Stimulated activated CD8-positive, alpha-beta memory T cell treated with anti-CD3 and anti-CD28 coated beads, Interleukin-4, amount 100 ng/mL, for 24 hours (primary cell): ENCODE data around the gene UFSP1.

Source experiments
- DNase-seq: peaks from one replicate; pipeline ENCODE4 v3.0.0-alpha.2; 2020; ENCODE audit warnings: low read depth

Gene UFSP1

GRCh38 chr7:100895956-100896731, 6.6 kb upstream of the UFSP1 start:
- no peak for DNase-seq

DNA sequence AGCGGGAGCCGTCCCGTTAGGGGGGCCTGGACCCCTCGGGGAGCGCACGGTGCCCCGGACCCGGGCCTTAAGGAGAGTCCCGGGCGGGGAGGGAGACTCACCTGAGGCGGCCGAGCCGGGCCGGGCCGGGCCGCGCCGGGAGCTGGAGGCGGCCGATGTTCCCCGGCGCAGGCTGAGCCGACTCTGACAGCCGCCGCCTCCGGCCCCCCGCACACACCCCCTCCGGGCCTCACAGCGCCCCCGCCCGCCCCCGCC, 6.1 kb upstream of the UFSP1 start, which contains the start of gene ACHE:
TSS of gene ACHE (minus strand) at position 188 of the 255 bp plus-strand sequence. CDS start 1,656 bp downstream, outside the sequence.
- DNase-seq: no peak

DNA sequence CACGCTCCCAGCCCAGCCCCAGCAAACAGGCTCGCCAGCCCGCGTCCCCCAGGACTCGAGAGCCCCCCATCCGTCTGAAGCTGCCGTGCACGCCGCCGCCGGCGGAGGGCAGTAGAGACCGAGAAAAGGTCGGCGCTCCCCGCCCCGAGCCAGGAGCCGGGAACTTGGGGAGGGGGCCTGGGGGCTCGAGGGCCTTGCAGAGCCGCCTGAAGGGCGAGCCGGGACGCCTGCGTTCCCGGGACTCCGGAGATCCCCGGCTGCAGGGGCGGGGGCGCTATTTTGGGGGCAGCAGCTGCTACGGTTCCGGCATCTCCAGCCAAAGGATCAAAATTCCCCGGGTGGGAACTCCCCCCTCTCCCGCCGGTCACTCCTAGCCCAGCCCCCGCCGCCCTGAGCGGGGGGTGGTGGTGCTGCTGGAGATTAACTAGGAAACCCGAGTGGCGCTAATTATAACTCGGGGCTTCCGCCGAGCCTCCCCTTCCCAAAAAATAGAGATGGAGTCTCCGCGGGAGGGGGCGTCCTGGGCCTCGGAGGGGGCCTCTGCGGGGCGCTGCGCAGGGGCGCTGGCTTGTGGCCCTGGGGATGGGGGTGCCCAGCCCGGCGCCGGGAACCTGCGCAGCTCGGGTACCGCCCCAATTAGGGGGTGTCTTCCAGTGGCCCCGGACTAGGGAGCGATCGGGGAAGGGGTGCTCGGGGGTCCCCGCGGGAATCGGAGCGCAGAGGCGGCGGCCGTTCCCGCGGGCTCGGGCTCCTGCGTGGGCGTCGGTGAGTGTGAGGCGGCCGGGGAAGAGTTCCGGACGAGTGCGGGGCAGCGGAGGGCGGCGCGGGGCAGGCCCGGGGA, 5.6 kb upstream of the UFSP1 start:
- peak; percentile 46 for DNase-seq

DNA sequence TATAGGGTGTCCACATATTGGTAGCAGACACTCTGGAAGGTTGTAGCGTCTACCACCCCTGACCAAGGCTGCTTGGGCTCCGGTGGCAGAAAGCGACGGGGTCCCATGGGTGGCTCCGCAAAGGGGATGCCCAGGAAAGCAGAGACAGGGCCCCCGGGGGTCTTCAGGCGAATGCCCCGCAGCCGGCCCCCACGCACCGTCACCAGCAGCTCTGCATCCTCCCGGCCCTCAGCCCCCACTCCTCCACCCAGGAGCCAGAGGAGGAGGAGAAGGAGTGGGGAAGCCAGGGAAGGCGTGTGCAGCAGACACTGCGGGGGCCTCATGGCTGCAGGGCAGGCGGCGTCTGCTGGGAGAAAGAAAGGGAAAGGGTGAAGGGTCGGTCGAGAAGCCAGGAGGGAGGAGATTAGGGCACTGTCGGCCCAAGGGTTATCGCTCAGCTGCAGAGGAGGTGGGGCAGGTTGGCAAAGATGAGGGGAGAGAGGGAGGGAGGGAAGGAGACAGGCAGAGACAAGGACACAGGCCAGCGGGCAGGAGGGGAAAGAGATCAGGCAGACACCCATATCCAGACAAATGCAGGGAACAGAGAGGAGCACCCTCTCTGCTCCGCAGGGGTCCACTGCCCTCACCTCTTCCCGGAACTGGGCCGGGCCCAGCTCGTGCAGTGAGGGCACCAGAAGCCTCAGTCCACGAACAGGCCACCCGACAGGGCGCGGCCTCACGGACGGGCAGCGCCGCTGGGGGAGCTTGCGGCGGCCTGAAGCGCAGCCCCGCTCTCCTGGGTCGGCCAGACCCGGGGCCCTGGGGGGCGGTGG, 4.6 kb upstream of the UFSP1 start:
- no peak for DNase-seq

DNA sequence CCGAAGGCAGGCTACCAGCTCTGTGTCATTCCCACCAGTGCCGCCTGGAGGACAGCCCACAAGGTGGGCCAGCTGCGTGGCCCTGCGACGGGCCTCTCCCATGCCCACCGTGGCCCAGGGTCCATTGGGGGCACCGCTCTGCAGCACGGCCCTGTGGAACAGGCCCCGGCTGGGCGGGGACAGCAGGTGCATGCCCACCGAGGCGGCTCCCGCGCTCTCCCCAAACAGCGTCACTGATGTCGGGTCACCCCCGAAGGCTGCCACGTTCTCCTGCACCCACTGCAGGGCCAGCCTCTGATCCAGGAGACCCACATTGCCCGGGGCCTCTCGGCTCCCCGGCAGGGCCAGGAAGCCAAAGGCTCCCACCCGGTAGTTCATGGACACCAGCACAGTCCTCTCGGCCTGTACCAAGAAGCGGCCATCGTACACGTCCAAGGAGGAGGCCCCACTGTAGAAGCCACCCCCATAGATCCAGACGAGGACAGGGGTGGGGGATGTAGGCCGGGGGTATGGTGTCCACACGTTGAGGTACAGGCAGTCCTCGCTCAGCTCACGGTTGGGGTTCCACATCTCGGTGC, 3.9 kb upstream of the UFSP1 start:
- DNase-seq: no peak

- DNase-seq: no peak
These were observed 3.1 kb upstream of the UFSP1 start for GRCh38 chr7:100892364-100893317.

- DNase-seq: no peak
These were observed 2.2 kb upstream of the UFSP1 start for GRCh38 chr7:100891568-100892247.

DNA sequence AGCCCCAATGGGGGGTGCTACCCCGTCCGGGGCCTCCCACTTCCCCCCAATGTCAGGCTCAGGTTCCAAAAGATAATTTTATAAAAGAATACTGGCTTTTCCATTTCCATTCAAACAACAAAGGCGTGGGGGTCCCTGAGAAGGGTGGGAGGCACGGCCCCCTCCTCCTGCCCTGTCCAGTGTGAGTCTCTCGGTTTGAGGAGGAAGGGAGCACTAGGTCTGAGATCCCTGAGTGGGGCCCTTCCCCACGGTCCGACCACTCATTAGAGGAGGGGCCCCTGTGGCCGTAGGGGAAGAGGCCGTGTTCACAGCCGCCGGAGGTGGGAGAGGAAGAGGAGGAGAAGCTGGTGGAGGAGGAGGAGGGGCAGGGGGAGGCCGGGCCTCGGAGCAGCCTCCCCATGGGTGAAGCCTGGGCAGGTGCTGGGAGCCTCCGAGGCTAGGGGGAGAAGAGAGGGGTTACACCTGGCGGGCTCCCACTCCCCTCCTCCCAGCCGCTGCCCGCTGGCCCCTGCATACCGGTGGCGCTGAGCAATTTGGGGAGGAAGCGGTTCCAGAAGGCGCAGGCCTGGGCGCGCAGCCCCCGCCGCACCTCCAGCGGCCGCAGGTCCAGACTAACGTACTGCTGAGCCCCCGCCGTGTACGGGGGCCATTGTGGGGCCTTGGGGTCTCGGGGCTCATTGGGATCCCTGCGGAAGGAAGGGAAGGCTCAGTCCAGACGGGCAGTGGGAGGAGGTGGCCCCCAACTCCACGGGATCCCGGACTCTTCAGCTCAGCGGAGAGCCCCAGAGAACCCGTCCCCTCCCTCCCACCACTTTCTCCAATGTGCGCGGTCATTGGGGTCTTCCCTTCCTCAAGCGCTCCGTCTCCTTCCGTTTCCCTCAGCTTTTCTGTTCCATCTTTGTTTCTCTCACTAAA, 1.4 kb upstream of the UFSP1 start:
- DNase-seq: no peak

DNA sequence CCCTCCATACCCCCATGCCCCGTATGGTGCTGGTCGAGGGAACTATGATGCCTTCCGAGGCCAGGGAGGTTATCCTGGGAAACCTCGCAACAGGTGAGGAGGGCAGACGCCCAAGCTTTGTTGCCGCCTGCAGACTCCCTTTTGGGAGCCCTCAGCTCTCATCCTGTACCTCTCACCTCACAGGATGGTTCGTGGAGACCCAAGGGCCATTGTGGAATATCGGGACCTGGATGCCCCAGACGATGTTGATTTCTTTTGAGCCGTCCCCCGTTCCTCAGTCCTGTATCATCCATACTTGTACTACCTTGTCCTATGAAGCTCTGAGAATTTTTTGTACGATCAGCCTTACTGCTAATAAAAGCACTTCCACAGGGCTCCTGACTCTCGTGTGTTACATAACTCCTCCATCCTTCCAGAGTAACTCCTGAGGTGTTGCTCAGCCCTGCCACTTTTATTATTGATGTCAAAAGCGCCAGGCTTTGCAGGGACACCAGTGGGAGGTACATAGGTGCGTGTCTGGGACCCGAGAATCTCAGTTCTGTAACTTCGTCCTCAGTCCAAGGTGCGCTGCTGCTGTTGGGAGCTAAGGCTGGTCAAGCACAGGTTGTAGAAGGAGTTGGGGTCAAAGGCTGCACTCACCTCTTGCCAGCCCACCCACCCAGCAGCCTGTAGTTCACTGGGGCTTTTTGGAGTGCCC, 1.1 kb downstream of the UFSP1 start:
- no peak for DNase-seq

DNA sequence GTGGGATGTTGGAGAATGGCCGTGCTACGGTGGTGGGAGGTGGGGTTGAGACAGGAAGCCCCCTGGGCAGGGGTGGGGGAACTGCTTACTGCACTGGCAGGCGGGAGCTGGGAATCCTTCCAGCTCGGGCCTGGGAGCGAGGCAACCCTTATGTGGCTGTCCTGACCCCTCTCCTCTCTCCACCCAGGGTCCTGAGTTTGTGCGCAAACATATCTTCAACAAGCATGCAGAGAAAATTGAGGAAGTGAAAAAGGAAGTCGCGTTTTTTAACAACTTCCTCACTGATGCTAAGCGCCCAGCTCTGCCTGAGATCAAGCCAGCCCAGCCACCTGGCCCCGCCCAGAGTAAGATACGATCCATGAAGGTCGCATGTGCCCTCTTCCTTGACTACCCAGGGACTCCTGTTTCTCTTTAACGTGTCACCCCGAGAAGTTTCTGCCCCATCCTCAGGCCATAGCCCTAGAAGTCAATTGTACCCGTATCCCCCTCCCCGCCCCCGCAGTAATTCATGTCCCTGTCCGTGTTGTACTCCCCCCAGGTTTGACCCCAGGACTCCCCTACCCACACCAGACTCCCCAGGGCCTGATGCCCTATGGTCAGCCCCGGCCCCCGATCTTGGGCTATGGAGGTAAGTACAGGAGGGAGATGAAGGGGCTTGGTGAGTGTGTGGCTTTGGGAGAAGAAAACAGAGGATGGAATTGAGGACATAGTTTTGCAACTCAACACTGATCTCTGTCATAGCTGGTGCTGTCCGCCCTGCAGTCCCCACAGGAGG, 1.8 kb downstream of the UFSP1 start:
- DNase-seq: no peak

DNA sequence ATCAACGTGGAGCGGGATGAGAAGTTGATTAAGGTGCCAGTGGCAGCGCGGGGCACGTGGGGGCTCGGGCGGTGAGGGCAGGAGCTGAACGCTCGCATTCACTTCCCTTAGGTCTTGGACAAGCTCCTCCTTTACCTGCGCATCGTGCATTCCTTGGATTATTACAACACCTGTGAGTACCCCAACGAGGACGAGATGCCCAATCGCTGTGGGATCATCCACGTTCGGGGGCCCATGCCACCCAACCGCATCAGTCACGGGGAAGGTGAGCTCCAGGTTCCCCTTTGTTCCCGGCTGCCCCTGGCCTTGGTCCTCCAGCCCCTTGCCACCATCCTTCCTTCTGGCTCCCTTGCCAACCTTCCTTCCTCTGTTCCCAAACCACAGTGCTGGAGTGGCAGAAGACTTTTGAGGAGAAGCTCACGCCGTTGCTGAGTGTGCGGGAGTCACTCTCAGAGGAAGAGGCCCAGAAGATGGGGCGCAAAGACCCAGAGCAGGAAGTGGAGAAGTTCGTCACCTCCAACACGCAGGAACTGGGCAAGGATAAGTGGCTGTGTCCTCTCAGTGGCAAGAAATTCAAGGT, 2.5 kb downstream of the UFSP1 start:
- no peak for DNase-seq

DNA sequence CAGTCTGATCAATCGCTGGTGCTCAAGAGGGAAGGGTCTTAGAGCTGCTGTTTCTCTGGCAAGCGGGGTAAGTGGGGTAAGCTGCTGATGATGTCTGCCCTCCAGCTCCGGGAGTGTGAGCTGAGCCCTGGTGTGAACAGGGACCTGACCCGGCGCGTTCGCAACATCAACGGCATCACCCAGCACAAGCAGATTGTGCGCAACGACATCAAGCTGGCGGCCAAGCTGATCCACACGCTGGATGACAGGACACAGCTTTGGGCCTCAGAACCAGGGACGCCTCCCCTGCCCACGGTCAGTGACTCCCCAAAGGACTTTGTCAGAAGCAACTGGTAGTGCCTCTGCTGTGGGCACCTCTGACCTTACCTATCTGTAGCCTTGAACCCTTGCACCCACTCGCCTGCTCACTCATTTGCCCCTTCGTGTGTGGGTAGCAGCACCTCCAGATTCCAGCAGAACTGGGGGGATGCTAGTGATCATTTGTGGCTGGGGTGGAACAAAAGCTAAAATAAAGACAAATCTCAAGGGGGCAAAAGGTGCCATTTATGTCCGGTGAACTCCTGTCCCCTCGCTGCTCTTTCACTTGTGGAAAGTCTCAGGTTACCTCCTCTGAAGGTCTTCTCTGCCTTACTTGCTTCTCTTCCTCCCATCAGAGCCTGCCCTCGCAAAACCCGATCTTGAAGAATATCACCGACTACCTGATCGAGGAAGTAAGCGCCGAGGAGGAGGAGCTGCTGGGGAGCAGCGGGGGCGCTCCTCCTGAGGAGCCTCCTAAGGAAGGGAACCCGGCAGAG, 3.2 kb downstream of the UFSP1 start:
- no peak for DNase-seq

DNA sequence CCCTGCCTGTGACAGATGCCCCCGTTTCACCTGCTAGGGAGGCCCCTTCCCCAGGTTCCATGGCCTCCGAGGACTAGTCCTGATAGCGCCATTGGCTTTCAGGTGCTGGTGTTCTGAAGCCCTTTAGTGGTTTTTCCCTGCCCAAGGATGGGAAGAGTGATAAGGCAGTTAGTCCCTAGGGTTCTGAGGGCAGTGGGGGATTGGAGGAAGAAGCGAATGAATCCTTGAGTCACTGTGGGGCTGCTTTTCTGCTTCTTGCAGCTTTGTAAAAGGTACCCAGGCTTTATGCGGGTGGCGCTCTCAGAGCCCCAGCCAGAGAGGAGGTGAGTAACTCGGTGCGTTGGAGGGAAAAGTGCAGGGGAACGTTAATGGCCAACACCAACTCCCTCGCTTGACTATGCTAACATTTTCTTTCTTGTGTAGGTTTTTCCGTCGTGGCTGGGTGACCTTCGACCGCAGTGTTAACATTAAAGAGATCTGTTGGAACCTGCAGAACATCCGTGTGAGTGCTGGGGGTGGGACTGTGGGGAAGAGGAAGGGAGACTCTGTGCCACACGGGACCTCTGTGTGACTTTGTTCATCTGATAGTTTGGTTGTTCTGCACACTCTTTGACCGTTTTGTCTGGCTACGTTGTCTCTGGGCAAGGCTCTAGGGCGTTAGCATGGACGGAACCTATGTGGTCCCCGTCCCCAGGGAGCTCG, 3.9 kb downstream of the UFSP1 start:
- no peak for DNase-seq

GRCh38 chr7:100884736-100885439, 4.6 kb downstream of the UFSP1 start:
- no peak for DNase-seq

GRCh38 chr7:100882785-100883526, 6.6 kb downstream of the UFSP1 start:
- no peak for DNase-seq
